Activated naive CD4-positive, alpha-beta T cell treated with anti-CD3 and anti-CD28 coated beads, Interleukin-2, amount 50 U/mL, for 72 hours (primary cell): Measurements from ENCODE around the gene ZNF782. TPM values are rescaled to one million over a fixed set of nuclear protein-coding genes. Genes with fewer than 3 reads are reported as not detected.
"Not testable (repeated sequence)": the region's sequence is repeated elsewhere in the genome, so short reads cannot be mapped to it uniquely, and the experiment has no call there.

Experiments
- ATAC-seq, 2 donors: fragments of 150-1000 bp; cut with Tn5 transposase; 2 replicates each; pipeline ENCODE4 v1.10.0; 2021; ENCODE audit warnings: mild to moderate bottlenecking in 2 of 2, moderate library complexity in 2 of 2
- DNase-seq, 2 donors: peaks; one replicate each; pipeline ENCODE4 v3.0.0; 2021 to 2022; ENCODE audit warnings: low spot score in 2 of 2
- H3K27ac Mint-ChIP-seq, 2 donors: one replicate each; pipeline ENCODE4 v1.8.0; 2022; ENCODE audit warnings: mild to moderate bottlenecking in 2 of 2, mixed read lengths in 2 of 2
- H3K36me3 Mint-ChIP-seq, 2 donors: one replicate each; pipeline ENCODE4 v1.8.0; 2022; ENCODE audit warnings: mixed read lengths in 2 of 2
- H3K9me3 Mint-ChIP-seq, 2 donors: one replicate each; pipeline ENCODE4 v1.8.0; 2022; ENCODE audit warnings: mixed read lengths in 2 of 2
- total RNA-seq, 2 donors: library from RNA; stranded (reverse); gene quantifications; one replicate each; pipeline ENCODE4 v1.2.3, GENCODE V29; 2022

The ZNF782 gene
- total RNA-seq: 1 to 10 TPM; 4.0 to 6.8 TPM

DNA sequence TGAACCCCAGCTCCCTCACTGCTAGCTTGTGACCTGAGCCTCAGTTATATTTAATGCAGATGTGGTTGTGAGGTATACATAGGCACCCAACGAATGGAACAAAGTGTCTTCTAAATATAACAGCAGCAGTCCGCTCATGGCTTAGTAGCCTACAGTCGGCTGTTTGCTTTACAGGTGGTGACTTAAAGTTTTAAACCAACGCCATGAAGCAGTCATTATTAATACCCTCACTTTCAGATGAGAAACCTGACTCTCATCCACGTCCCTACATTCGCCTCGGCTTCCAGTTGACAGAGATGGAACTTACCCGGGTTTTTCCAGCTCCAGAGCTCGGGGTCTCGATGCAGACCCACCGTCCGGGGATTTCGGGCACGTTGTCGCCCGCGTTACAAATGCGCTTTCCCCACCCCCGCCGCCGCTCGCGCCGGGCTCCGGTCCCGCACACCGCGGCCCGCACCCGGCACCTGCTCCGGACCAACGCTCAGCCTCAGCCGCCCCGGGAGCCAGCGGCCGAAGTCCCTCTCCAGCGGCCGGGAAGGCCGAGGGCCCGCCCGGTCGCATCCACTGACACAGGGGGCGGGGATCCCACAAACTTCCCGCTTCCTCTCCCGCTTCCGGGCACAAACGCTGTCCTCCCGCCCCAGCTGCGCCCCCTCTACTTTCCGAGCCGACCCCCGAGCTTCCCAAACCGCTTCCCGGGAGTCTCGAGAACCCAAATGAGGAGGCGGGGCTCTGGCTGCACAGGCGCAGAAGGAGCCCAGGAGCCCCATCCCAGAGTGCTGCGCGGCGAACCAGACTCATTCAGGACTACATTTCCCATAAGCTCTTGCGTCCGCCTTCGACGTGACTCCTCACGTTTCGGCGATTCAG is at the start of gene ZNF782:
TSS of gene ZNF782 (minus strand) at position 734 of the 870 bp plus-strand sequence. CDS start 2,553 bp downstream, outside the sequence.
- Mint-ChIP-seq H3K36me3 (peaks cover 22 to 24% of the 10 kb centered on the region in 2 donors), H3K27ac (peak within 1 kb of the TSS; percentile 93 to 100), H3K9me3 (no peaks in the 10 kb centered on the region)
- peak; percentile 95 to 96 for ATAC-seq
- DNase-seq: peak; percentile 77 to 89

DNA sequence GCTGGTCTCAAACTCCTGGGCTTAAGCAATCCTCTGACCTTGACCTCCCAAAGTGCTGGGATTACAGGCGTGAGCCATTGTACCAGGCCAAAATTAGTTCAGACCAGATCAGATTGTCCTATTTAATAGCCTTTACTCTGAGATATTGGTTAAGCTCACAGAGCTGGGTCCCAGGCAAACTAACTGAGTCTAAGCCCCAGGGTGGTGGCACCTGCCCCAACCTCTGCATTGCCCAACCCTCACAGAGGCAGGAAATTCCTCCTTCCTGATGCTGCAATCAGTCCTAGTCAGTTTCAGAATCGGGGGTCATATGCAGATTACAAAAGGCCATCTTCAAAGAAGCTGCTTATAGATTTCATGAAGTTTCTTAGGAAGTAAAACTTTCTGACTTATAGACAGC is 45.7 kb upstream of the ZNF782 start:
- DNase-seq, H3K27ac Mint-ChIP-seq, ATAC-seq, H3K9me3 Mint-ChIP-seq: not testable (repeated sequence)
- peaks cover 8 to 12% of the 10 kb centered on the region in 2 donors for H3K36me3 Mint-ChIP-seq

DNA sequence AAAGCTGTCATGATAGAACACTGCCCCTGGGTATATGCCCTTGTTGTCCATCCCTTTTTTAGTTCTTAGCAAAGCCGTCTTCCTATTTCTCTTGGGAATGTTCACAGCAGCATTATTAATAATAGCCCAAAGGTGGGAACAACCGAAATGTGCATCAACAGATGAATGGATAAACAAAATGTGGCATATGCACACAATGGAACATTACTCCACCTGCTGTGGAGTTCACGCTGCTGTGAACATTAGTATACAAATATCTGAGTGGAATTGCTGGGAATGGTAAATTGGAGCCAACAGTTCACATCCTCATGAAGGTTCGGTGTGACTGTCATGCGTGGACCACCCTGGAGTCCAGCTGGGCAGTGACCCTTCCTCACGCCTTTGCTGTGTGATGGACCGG is 37.8 kb upstream of the ZNF782 start:
- DNase-seq: no peak
- peaks cover 34 to 37% of the 10 kb centered on the region in 2 donors for H3K36me3 Mint-ChIP-seq

DNA sequence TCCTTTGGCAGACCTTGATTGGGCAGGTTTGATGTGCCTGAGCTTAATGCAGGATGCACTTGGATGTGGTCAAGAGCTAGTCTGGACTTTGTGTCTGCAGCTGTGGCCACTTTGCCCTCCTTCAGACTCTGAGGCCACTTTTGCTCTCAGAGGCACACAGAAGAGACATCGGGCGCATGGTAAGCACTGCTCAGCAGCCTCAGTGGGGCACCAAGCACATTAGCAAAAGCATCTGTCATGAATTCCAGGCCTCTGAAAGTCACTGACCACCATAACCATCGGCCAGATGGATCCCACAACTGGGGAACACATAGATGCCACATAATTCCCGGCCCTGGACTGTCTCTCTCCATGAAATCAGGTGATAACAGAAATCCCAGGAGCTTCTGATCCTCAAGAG is 34.3 kb upstream of the ZNF782 start:
- ATAC-seq (no peak), DNase-seq (no peak)
- H3K36me3 Mint-ChIP-seq: peaks cover 19 to 25% of the 10 kb centered on the region in 2 donors
- peaks cover 0 to 14% of the 10 kb centered on the region in 2 donors for H3K9me3 Mint-ChIP-seq
- H3K27ac Mint-ChIP-seq: no peak overlapping the region

More for the DNA sequence above, 37.8 kb upstream of the ZNF782 start:
- no peak for ATAC-seq
- Mint-ChIP-seq H3K9me3 (peaks cover 0 to 2% of the 10 kb centered on the region in 2 donors), H3K27ac (no peak overlapping the region)

DNA sequence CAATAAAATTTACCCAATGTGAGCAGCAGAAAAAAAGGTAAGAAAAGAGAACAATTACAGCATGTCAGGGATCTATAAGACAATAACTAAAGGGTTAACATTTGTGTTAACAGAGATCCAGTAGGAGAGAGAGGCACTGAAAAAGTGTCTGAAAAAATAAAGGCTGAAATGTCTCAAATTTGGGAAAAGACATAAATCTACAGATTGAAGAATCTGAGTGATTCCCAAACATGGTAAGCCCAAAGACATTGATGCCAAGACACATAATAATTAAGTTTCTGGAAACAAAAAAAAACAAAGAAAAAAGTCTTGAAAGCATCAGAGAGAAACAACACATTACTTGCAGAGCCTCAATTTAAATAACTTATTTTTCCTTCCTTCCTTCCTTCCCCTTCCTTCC is 31.1 kb upstream of the ZNF782 start:
- Mint-ChIP-seq H3K9me3 (peaks cover 0 to 14% of the 10 kb centered on the region in 2 donors), H3K36me3 (peaks cover 17 to 20% of the 10 kb centered on the region in 2 donors), H3K27ac (peak overlapping the region in 1 of 2 donors; percentile 31)
- DNase-seq (no peak), ATAC-seq (no peak)

DNA sequence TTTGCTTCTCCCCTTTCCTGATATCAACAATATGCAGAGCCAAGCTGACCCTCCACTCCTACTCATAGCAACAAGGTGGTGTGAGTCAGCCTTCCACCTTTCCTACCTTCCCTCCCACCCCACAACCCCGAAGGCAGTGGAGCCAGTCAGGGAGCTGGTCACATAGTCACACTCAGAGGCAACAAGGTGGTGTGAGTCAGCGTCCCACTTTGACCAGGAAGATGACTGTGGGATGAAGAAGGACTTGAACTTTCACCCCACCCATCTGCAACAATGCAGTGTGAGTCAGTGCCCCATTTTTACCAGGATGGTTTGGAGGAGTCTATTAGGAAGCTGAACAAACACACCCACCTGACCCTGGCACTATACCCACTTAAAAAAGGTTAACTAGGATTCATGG is 30.1 kb upstream of the ZNF782 start:
- Mint-ChIP-seq H3K9me3 (peaks cover 0 to 14% of the 10 kb centered on the region in 2 donors), H3K27ac (no peak overlapping the region), H3K36me3 (peaks cover 11 to 13% of the 10 kb centered on the region in 2 donors)
- ATAC-seq (peak; percentile 48 to 92), DNase-seq (no peak)

DNA sequence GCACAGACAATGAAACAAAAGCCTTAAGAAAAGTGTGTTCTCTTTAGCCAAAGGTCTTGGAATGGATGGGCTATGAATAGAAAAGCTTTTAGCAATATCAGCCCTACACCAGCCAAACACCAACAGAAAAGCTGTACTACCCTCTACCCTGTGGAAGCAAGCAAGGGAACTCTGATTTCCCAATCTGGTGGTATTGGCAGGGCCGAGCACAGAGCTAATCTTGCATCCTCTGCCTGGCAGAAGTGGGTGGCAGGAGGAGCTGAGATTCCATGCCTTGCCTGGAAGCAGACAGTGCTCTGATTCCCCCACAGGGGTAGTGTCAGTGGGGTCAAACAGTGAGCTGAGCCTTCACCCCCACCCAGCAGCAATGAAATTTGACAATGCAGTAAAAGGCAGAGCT is 29.6 kb upstream of the ZNF782 start:
- Mint-ChIP-seq H3K36me3 (peaks cover 11 to 13% of the 10 kb centered on the region in 2 donors), H3K27ac (no peak overlapping the region), H3K9me3 (peaks cover 0 to 14% of the 10 kb centered on the region in 2 donors)
- no peak for DNase-seq
- ATAC-seq: no peak

DNA sequence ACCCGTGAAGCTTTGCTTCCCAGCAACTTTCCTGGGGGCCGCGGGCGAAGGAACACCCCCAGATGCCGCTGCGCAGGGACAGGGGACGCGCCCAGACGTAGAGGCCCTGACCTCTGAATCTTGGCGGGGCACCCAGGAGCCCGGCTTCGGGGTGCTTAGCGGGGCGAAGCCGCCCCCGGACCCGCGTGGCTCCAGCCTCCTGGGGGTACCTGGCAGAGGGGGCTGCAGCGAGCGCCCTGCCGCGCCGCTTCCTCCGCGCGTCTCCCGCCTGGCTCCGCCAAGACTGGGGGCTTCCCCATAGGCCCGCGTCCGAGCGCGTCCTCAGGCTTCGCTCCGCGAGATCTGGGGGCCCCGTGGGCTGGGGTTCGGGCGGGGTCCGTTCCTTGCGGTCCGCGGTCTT is 23.0 kb upstream of the ZNF782 start:
- Mint-ChIP-seq H3K27ac (no peak overlapping the region), H3K9me3 (no peaks in the 10 kb centered on the region), H3K36me3 (peaks cover 8 to 14% of the 10 kb centered on the region in 2 donors)
- DNase-seq (no peak), ATAC-seq (no peak)

DNA sequence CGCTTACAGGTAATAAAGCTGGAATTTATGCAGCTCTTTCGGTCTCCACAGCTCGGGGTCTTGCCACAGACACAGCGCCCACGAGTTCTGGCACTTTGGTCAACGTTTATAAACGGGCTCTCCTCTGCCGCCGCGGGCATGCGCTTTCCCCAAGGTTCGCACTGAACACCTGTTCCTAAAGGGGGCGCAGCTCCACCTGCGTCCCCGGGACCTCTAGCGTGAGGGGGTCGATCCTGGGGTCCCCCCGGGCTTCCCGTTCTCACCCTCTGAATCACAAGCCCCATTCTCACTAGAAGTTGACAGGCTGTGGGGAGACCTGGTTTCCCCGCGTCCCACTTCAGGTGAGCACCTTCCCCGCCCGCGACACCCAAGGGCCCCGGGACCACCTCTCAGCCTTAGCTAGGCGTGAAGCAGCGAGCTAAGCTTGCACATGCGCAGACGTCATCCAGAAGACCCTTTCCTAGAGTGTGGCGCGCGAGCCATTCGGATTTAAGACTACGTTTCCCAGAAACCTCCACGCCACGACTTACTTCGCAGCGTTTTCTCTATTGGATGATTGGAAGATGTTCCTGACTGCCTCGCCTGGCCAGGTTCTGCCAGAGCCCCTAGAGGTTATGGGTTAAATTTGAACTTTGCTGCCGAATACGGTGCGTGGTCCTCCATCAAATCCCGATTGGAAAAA is 21.3 kb upstream of the ZNF782 start:
- H3K9me3 Mint-ChIP-seq: no peaks in the 10 kb centered on the region
- peak in 1 of 2 donors; percentile 48 for DNase-seq
- ATAC-seq: peak; percentile 30 to 70
- peak overlapping the region; percentile 73 to 84 for H3K27ac Mint-ChIP-seq
- H3K36me3 Mint-ChIP-seq: peaks cover 8 to 14% of the 10 kb centered on the region in 2 donors

DNA sequence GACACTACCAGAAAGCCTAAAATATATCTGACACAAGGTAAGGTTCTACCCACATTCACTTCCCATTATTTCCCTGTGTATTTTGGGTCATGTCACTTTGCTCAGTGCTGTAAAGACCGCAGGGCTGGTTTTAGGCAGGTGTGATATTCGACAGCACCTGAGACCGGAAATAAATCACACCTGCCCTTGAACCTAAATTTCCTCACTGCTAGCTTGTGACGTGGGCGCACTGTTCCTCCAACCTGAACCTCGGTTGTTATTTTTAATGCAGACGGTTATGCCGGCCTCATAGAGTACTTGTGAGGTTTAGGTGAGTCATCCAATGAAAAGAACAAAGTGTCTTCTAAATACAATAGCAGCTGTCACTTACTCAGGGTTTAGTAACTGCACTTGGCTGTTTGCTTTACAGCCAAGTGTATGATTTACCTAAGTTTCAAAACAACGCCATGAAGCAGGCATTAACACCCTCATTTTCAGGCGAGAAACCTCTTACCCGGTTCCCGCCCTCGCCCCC is 20.7 kb upstream of the ZNF782 start:
- peaks cover 8 to 14% of the 10 kb centered on the region in 2 donors for H3K36me3 Mint-ChIP-seq
- DNase-seq: peak in 1 of 2 donors; percentile 24
- H3K27ac Mint-ChIP-seq: peak overlapping the region; percentile 73 to 84
- peak; percentile 92 to 94 for ATAC-seq
- H3K9me3 Mint-ChIP-seq: no peaks in the 10 kb centered on the region

DNA sequence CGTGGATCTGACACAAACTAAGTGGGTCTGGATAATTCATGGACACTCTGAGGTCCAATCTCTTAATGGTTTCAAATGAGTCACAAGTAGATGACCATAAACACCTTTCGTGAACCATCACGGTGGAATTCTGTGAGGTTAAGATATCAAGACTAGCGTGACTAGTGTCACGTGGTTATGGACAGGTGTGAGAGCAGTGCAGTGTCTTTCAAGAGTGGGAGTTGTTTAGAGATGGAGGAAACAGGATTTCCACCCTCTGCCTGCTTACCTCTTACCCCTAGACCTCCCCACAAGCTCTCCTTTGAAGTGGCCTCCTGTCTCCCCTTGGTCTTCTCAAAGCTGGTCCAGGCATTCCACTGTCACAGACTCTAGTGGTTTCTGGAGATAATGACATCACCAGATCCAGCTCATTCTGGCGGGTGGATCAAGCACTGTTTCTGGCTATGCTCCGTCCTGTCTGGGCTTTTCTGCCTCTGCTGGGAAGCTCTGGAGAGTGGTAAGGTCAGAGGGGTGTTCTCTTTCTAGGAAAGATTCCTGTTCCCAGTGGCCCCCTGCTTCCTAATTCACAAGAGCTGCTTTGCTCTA is 20.0 kb upstream of the ZNF782 start:
- no peaks in the 10 kb centered on the region for H3K9me3 Mint-ChIP-seq
- no peak overlapping the region for H3K27ac Mint-ChIP-seq
- H3K36me3 Mint-ChIP-seq: peaks cover 8 to 14% of the 10 kb centered on the region in 2 donors
- no peak for DNase-seq
- no peak for ATAC-seq

DNA sequence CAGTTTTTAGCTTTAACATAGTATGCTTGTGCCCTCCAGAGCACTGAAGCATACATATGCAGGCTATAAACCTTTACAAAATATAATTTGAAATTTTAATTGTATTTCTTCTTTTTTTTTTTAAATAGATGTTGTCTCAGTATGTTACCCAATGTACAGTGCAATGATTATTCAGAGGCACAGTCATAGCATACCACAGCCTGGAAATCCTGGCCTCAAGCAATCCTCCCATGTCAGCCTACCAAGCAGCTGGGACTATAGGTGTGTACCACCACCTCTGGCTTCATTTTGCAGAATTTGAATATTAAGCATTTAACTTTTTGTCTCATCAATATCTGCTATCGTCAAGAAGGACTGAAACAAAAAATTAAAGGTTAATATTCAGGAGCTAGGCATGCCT is 16.9 kb upstream of the ZNF782 start:
- ATAC-seq: no peak
- peaks cover 0 to 9% of the 10 kb centered on the region in 2 donors for H3K36me3 Mint-ChIP-seq

DNA sequence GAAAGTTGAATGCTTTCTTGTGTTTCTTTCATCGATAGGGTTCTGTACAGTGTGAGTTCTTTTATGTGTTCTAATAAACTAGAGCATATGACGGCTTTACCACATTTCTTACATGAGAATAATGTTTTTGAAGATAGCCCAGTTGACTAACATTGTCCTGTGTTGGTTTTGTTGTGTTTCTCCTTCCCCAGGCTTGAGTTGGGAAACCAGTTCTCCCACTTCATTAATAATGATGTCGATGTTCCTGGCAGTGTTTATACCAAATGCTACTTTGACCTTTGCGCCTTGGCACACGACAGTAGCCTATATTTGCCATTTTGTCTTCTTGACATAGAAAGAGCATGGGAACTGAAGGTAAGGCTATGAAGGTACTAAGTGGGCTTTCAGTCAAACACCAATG is 14.4 kb upstream of the ZNF782 start:
- Mint-ChIP-seq H3K9me3 (peaks cover 0 to 15% of the 10 kb centered on the region in 2 donors), H3K27ac (no peak overlapping the region), H3K36me3 (peaks cover 6 to 9% of the 10 kb centered on the region in 2 donors)
- DNase-seq (no peak), ATAC-seq (no peak)

More for the DNA sequence above, 16.9 kb upstream of the ZNF782 start:
- no peak for DNase-seq
- Mint-ChIP-seq H3K27ac (no peak overlapping the region), H3K9me3 (peaks cover 0 to 7% of the 10 kb centered on the region in 2 donors)

DNA sequence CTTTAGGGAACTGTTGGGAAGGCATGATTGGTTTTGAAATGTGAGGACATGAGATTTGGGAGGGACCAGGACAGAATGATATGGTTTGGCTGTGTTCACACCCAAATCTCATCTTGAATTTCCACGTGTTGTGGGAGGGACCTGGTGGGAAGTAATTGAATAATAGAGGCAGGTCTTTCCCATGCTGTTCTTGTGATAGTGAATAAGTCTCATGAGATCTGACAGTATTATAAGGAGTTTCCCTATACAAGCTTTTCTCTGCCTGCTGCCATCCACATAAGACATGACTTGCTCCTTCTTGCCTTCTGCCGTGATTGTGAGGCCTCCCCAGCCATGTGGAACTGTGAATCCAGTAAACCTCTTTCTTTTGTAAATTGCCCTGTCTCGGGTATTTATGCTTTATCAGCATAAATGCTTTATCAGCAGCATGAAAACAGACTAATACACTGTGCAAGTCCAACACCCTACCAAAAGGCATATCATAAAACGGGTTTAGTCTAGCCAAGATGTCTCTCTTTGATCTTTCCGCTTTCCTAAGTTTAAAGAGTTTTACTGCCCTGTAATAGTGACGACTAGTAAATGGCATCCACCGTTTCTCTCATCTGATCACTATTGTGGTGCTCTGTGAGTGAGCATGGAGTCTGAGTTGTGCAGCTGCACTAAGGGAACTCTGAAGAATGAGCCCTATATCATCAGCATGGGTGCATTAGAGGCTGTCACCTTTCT is 12.9 kb upstream of the ZNF782 start:
- peaks cover 6 to 9% of the 10 kb centered on the region in 2 donors for H3K36me3 Mint-ChIP-seq
- ATAC-seq (no peak), DNase-seq (no peak)
- peaks cover 0 to 15% of the 10 kb centered on the region in 2 donors for H3K9me3 Mint-ChIP-seq
- H3K27ac Mint-ChIP-seq: no peak overlapping the region

DNA sequence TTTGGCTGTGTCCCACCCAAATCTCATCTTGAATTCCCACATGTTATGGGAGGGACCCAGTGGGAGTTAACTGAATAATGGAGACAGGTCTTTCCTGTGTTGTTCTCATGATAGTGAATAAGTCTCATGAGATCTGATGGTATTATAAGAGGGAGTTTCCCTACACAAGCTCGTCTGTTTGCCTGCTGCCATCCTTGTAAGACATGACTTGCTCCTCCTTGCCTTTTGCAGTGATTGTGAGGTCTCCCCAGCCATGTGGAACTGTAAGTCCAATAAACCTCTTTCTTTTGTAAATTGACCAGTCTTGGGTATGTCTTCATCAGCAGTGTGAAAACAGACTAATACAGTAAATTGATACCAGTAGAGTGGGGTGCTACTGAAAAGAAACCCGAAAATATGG is 10.9 kb upstream of the ZNF782 start:
- H3K9me3 Mint-ChIP-seq: peaks cover 0 to 15% of the 10 kb centered on the region in 2 donors
- not testable (repeated sequence) for H3K27ac Mint-ChIP-seq, ATAC-seq, H3K36me3 Mint-ChIP-seq, DNase-seq
